ENCODE data around the gene SMURF2. TPM values are rescaled to one million over a fixed set of nuclear protein-coding genes. Genes with fewer than 3 reads are reported as not detected.

The SMURF2 gene
- total RNA-seq, 1 donor from 2014 or later, result 33.3 TPM

DNA sequence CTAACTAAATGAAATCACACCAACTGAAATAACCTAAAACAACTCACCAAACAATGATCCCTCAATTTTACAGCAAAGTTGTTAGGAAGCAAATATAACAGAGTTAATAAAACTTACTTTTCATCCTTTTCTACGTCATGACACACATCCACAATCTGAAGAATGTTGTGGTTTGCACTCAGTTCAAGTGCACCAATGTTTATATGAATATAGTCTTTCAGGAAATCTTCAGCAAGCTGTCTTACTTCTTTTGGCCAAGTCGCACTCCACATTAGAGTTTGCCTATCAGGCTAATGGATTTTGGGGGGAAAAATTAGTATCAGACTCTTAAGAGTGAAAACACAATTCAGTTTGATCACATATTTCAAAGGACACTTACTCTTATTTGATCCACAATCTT, 159.3 kb downstream of the SMURF2 start:
- Mint-ChIP-seq H3K36me3 (ENCODE audit: unreplicated experiment) (peaks cover 11% of the 10 kb centered on the region), H3K4me3 (ENCODE audit: unreplicated experiment) (peak overlapping the region; percentile 71), H3K9me3 (ENCODE audit: unreplicated experiment) (peaks cover 30% of the 10 kb centered on the region), H3K27ac (ENCODE audit: unreplicated experiment) (no peak overlapping the region), H3K4me1 (ENCODE audit: low read depth, unreplicated experiment) (peaks cover 35% of the 10 kb centered on the region), H3K27me3 (ENCODE audit: unreplicated experiment) (peaks cover 29% of the 10 kb centered on the region)
- TF ChIP-seq, protein P1, sequence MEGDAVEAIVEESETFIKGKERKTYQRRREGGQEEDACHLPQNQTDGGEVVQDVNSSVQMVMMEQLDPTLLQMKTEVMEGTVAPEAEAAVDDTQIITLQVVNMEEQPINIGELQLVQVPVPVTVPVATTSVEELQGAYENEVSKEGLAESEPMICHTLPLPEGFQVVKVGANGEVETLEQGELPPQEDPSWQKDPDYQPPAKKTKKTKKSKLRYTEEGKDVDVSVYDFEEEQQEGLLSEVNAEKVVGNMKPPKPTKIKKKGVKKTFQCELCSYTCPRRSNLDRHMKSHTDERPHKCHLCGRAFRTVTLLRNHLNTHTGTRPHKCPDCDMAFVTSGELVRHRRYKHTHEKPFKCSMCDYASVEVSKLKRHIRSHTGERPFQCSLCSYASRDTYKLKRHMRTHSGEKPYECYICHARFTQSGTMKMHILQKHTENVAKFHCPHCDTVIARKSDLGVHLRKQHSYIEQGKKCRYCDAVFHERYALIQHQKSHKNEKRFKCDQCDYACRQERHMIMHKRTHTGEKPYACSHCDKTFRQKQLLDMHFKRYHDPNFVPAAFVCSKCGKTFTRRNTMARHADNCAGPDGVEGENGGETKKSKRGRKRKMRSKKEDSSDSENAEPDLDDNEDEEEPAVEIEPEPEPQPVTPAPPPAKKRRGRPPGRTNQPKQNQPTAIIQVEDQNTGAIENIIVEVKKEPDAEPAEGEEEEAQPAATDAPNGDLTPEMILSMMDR (IDR thresholded peaks at IDR 0.05; ENCODE audit: partially characterized antibody, unreplicated experiment), result no peak
- no peak for DNase-seq

DNA sequence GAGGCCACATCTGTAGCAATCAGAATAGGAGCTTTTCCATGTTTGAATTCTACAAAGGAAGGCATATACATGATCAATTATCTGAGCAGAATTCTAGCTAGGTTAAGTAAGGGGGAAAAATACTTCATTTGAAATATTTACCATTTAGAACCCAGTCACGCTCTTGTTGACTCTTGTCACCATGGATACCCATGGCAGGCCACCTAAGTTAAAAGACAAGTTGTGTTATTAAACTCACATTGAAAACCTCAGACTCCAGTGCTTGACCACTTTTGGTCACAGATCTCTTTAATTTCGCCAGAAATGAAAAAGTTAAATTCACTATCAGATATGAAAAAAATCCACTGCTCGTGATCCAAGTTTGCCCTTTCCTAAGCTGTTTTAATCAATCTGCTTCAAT, 160.1 kb downstream of the SMURF2 start:
- H3K4me3 Mint-ChIP-seq (ENCODE audit: unreplicated experiment), result peak overlapping the region; percentile 24
- H3K27me3 Mint-ChIP-seq (ENCODE audit: unreplicated experiment), result peaks cover 23% of the 10 kb centered on the region
- no peak overlapping the region for H3K27ac Mint-ChIP-seq (ENCODE audit: unreplicated experiment)
- no peak for DNase-seq
- peaks cover 27% of the 10 kb centered on the region for H3K9me3 Mint-ChIP-seq (ENCODE audit: unreplicated experiment)
- H3K36me3 Mint-ChIP-seq (ENCODE audit: unreplicated experiment), result peaks cover 11% of the 10 kb centered on the region
- TF ChIP-seq, protein P1 (IDR thresholded peaks at IDR 0.05; ENCODE audit: partially characterized antibody, unreplicated experiment), result no peak
- H3K4me1 Mint-ChIP-seq (ENCODE audit: low read depth, unreplicated experiment), result peaks cover 35% of the 10 kb centered on the region

DNA sequence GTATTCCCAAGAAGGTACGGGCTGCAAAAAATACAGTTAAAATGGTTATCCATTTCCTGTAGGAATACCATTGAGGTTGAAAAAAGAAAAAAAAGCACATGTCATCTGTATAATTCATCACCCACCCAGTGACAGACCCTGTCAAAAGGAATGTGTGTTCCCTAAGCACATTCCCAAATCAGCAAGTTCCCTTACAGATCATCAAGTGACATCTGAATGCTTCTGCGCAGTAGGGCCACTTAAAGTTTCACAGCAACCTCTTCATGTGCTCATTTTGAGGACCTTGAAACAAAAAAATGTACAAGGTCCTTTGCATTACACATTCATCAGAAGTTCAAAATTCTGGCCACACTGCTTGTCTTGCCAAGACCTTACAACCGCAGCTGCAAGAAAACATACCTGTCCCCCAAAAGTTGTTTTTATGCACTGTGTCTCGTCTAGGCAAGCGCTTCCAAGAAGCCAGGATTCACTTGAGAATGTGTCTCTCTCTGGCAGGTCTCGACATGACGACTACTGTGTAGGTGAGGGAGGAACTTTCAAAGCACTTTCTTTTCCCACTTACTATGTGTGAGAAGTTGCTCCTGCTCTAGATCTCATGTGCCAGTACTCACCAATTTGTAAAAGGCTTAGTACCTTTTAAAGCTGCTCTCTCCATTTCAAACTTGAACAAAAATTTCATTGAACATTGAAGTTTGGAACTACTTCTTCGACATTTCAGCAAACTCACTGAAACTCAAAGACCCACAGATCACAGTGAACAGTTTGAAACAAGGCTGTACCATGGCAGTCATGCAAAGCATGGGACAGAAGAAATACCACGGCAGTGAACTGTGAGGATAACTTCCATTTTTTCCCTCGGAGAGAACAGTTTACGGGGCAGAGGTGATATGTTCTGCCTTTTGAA, 161.0 kb downstream of the SMURF2 start:
- H3K9me3 Mint-ChIP-seq (ENCODE audit: unreplicated experiment), result peaks cover 22% of the 10 kb centered on the region
- DNase-seq, result no peak
- peak overlapping the region; percentile 9 for H3K4me3 Mint-ChIP-seq (ENCODE audit: unreplicated experiment)
- H3K27me3 Mint-ChIP-seq (ENCODE audit: unreplicated experiment), result peaks cover 20% of the 10 kb centered on the region
- H3K27ac Mint-ChIP-seq (ENCODE audit: unreplicated experiment), result no peak overlapping the region
- peaks cover 36% of the 10 kb centered on the region for H3K4me1 Mint-ChIP-seq (ENCODE audit: low read depth, unreplicated experiment)
- H3K36me3 Mint-ChIP-seq (ENCODE audit: unreplicated experiment), result peaks cover 11% of the 10 kb centered on the region
- TF ChIP-seq, protein P1 (IDR thresholded peaks at IDR 0.05; ENCODE audit: partially characterized antibody, unreplicated experiment), result no peak

DNA sequence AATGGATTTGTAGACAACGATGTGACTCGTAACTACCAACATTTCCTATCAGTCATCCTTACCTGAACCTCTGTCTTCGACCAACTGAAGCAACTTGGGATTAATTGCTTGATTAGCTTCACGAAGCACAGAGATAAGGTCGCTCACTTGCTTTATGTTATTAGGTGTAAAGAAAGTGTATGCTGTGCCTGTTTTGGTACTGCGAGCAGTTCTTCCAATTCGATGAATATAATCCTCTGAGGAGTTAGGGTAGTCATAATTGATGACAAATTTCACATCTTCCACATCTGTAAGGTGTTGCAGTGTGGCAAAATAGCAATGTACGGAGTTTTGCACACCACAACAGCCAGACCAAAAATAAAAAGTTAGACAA, 161.6 kb downstream of the SMURF2 start:
- DNase-seq, result no peak
- H3K36me3 Mint-ChIP-seq (ENCODE audit: unreplicated experiment), result peaks cover 7% of the 10 kb centered on the region
- TF ChIP-seq, protein P1 (IDR thresholded peaks at IDR 0.05; ENCODE audit: partially characterized antibody, unreplicated experiment), result no peak
- H3K4me1 Mint-ChIP-seq (ENCODE audit: low read depth, unreplicated experiment), result peaks cover 39% of the 10 kb centered on the region
- peaks cover 20% of the 10 kb centered on the region for H3K9me3 Mint-ChIP-seq (ENCODE audit: unreplicated experiment)
- H3K4me3 Mint-ChIP-seq (ENCODE audit: unreplicated experiment), result peak overlapping the region; percentile 9
- no peak overlapping the region for H3K27ac Mint-ChIP-seq (ENCODE audit: unreplicated experiment)
- peaks cover 14% of the 10 kb centered on the region for H3K27me3 Mint-ChIP-seq (ENCODE audit: unreplicated experiment)
